Nephron progenitor cell (in vitro differentiated cells): ENCODE results near the gene PDE4D.

ENCODE experiments used
- DNase-seq: peaks from one replicate; pipeline ENCODE4 v3.0.0; 2021
- H3K27ac Mint-ChIP-seq: 2 replicates; pipeline ENCODE4 v1.8.0; 2021; ENCODE audit warnings: mild to moderate bottlenecking, moderate library complexity, mixed read lengths
- H3K27me3 Mint-ChIP-seq: 2 replicates; pipeline ENCODE4 v1.8.0; 2021; ENCODE audit warnings: mild to moderate bottlenecking, low read depth, mixed read lengths; ENCODE audit not compliant: poor library complexity
- H3K36me3 Mint-ChIP-seq: 2 replicates; pipeline ENCODE4 v1.8.0; 2021; ENCODE audit warnings: low read depth, mixed read lengths
- H3K4me1 Mint-ChIP-seq: 2 replicates; pipeline ENCODE4 v1.8.0; 2021; ENCODE audit warnings: mixed read lengths
- H3K4me3 Mint-ChIP-seq: 2 replicates; pipeline ENCODE4 v1.8.0; 2021; ENCODE audit warnings: mild to moderate bottlenecking, moderate library complexity, mixed read lengths
- H3K9me3 Mint-ChIP-seq: 2 replicates; pipeline ENCODE4 v1.8.0; 2021; ENCODE audit warnings: mild to moderate bottlenecking, moderate library complexity, mixed read lengths
- CTCF ChIP-seq: fragments of 200-600 bp; sonication (generic); IDR thresholded peaks from 2 replicates; pipeline ENCODE4 v1.5.0; 2021; ENCODE audit warnings: antibody characterized with exemption

Gene PDE4D

GRCh38 chr5:59792983-59793585 lies 100.4 kb downstream of the PDE4D start:
- Mint-ChIP-seq H3K27me3 (no peaks in the 10 kb centered on the region), H3K36me3 (no peaks in the 10 kb centered on the region), H3K9me3 (no peaks in the 10 kb centered on the region), H3K4me1 (peaks cover 10% of the 10 kb centered on the region), H3K4me3 (no peak overlapping the region), H3K27ac (no peak overlapping the region)
- no peak for TF ChIP-seq CTCF
- DNase-seq: no peak

GRCh38 chr5:59791617-59792016 lies 101.9 kb downstream of the PDE4D start:
- Mint-ChIP-seq H3K27me3 (no peaks in the 10 kb centered on the region), H3K27ac (no peak overlapping the region), H3K4me3 (no peak overlapping the region), H3K36me3 (no peaks in the 10 kb centered on the region), H3K4me1 (peaks cover 10% of the 10 kb centered on the region), H3K9me3 (no peaks in the 10 kb centered on the region)
- no peak for DNase-seq
- TF ChIP-seq CTCF: no peak

GRCh38 chr5:59790776-59791475 lies 102.6 kb downstream of the PDE4D start:
- no peak for TF ChIP-seq CTCF
- DNase-seq: no peak
- Mint-ChIP-seq H3K36me3 (no peaks in the 10 kb centered on the region), H3K4me3 (no peak overlapping the region), H3K9me3 (no peaks in the 10 kb centered on the region), H3K27ac (no peak overlapping the region), H3K4me1 (peaks cover 15% of the 10 kb centered on the region), H3K27me3 (no peaks in the 10 kb centered on the region)

- no peak for TF ChIP-seq CTCF
- no peak overlapping the region for H3K27ac Mint-ChIP-seq
- H3K4me1 Mint-ChIP-seq: peaks cover 17% of the 10 kb centered on the region
- no peaks in the 10 kb centered on the region for H3K9me3 Mint-ChIP-seq
- no peaks in the 10 kb centered on the region for H3K27me3 Mint-ChIP-seq
- H3K4me3 Mint-ChIP-seq: no peak overlapping the region
- H3K36me3 Mint-ChIP-seq: no peaks in the 10 kb centered on the region
- no peak for DNase-seq
Measured at GRCh38 chr5:59790376-59790775, 103.2 kb downstream of the PDE4D start.

GRCh38 chr5:59789894-59790293 lies 103.6 kb downstream of the PDE4D start:
- Mint-ChIP-seq H3K4me3 (no peak overlapping the region), H3K9me3 (no peaks in the 10 kb centered on the region), H3K4me1 (peaks cover 17% of the 10 kb centered on the region), H3K27ac (no peak overlapping the region), H3K27me3 (no peaks in the 10 kb centered on the region), H3K36me3 (no peaks in the 10 kb centered on the region)
- TF ChIP-seq CTCF: no peak
- no peak for DNase-seq

GRCh38 chr5:59789197-59789596 lies 104.3 kb downstream of the PDE4D start:
- H3K4me3 Mint-ChIP-seq: no peak overlapping the region
- no peaks in the 10 kb centered on the region for H3K9me3 Mint-ChIP-seq
- no peaks in the 10 kb centered on the region for H3K27me3 Mint-ChIP-seq
- H3K4me1 Mint-ChIP-seq: peaks cover 17% of the 10 kb centered on the region
- no peak overlapping the region for H3K27ac Mint-ChIP-seq
- H3K36me3 Mint-ChIP-seq: no peaks in the 10 kb centered on the region
- no peak for DNase-seq
- TF ChIP-seq CTCF: no peak
